ENCODE results near the gene NOM1. TPM values are rescaled to one million over a fixed set of nuclear protein-coding genes. Genes with fewer than 3 reads are reported as not detected.

The NOM1 gene
- total RNA-seq, 2 experiments from 2014 or later: 25.5 to 27.6 TPM

DNA sequence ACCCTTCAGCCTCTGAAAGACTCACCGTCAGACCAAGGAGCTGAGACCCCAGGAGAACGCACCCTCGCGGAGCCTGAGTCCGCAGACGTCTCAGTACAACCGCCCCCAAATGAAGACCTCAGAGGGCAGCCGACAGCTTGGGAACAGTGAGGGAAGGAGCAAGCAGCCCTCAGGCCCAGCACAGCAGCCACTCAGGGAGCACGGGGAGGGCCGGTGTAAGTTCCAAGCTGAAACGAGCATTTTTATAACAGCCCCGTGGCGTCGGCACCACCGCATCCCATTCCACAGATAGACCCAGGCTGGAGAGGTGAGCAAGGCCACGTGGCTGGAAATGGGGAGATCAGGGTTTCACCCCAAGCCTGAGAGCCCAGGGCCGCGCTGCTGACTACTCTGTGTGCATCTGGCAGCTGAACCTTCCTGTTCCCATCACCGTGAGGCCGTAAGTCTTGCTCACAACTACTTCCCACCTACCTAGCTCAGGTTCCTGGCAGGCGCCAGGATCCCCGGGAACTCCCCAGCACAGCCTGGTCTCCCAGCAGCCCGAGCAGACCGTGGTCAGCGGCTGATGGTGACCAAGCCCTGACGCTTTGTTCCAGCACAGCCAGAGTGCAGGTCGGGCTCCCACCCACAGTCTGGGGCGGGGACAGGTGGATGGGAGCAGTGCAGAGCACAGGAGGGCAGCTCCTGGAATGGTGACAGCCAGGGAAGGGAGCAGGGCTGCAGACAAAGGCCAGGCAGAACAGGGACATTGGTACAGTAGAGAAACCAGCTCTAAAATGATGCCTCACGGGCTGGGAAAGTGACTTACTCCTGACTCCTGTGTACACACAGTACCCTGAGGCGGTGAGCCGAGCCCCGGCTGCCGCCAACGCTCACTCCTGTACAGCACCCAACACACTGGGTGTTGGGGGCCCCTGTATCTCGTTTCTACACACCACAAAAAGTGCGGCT is 6.1 kb upstream of the NOM1 start:
- POLR2A ChIA-PET: interaction anchor here (1.5 kb wide), 1 partner anchor 50 kb away, joined by 4 read pairs; the partner anchor contains the start of gene LMBR1
- CTCF ChIA-PET: no interaction called here
- H3K4me1 ChIP-seq (ENCODE audit: insufficient read depth, low read length): peaks cover 8% of the 10 kb centered on the region
- H3K4me1 Mint-ChIP-seq (ENCODE audit: low read depth): peaks cover 8% of the 10 kb centered on the region
- H3K36me3 ChIP-seq (ENCODE audit: insufficient read depth, low read length): no peaks in the 10 kb centered on the region
- ATAC-seq (ENCODE audit: poor library complexity): peak; percentile 65
- H3K27me3 ChIP-seq (ENCODE audit: control insufficient read depth in 1 of 2, insufficient read depth in 2 of 2, low read length in 2 of 2): peaks cover 14 to 18% of the 10 kb centered on the region in 2 experiments
- H3K27me3 Mint-ChIP-seq: peaks cover 28% of the 10 kb centered on the region
- no peaks in the 10 kb centered on the region for H3K36me3 Mint-ChIP-seq (ENCODE audit: low read depth)
- no peak for DNase-seq
- peak overlapping the region; percentile 42 for H3K4me3 Mint-ChIP-seq
- no peak for TF ChIP-seq CTCF (IDR thresholded peaks at IDR 0.05)
- no peak overlapping the region for H3K27ac ChIP-seq (ENCODE audit: low read depth in 1 of 2, low read length in 2 of 2)
- no peaks in the 10 kb centered on the region for H3K9me3 Mint-ChIP-seq
- intact Hi-C loops (cut with DNase I, micrococcal nuclease): no loop called here
- no peak overlapping the region for H3K4me3 ChIP-seq (ENCODE audit: low read length)
- H3K9me3 ChIP-seq (ENCODE audit: control insufficient read depth in 1 of 2, insufficient read depth in 1 of 2, low read length in 2 of 2): peaks cover 0 to 24% of the 10 kb centered on the region in 2 experiments
- H3K27ac Mint-ChIP-seq: no peak overlapping the region

DNA sequence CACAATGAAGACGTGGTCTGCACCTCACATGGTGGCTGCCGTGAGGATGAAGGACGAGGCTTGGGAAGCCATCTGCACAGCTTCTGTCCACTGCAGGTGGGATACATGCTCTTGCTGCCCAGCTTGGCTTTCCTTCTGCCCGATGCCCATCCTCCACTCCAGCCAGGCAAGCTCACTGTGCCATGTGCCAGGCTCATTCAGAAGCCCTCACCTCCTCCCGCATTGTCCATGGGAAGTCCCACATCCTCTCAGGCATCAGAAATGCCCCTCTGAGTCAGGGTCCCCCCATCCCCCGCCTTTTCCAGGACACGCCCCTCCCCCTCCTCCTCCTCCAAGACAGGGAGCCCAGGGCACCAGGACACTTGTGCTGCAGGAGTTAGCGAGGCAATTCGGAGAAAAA is 4.6 kb upstream of the NOM1 start:
- TF ChIP-seq CTCF (IDR thresholded peaks at IDR 0.05): no peak
- Histone ChIP-seq H3K27me3 (ENCODE audit: control insufficient read depth in 1 of 2, insufficient read depth in 2 of 2, low read length in 2 of 2) (peaks cover 14 to 18% of the 10 kb centered on the region in 2 experiments), H3K4me3 (ENCODE audit: low read length) (no peak overlapping the region), H3K27ac (ENCODE audit: low read depth in 1 of 2, low read length in 2 of 2) (no peak overlapping the region), H3K9me3 (ENCODE audit: control insufficient read depth in 1 of 2, insufficient read depth in 1 of 2, low read length in 2 of 2) (peaks cover 0 to 24% of the 10 kb centered on the region in 2 experiments), H3K36me3 (ENCODE audit: insufficient read depth, low read length) (no peaks in the 10 kb centered on the region), H3K4me1 (ENCODE audit: insufficient read depth, low read length) (peaks cover 16% of the 10 kb centered on the region)
- no peak for ATAC-seq (ENCODE audit: poor library complexity)
- no peaks in the 10 kb centered on the region for H3K9me3 Mint-ChIP-seq
- H3K27ac Mint-ChIP-seq: no peak overlapping the region
- ChIA-PET POLR2A (no interaction called here), CTCF (no interaction called here)
- H3K4me1 Mint-ChIP-seq (ENCODE audit: low read depth): peaks cover 8% of the 10 kb centered on the region
- H3K4me3 Mint-ChIP-seq: no peak overlapping the region
- H3K27me3 Mint-ChIP-seq: peaks cover 23% of the 10 kb centered on the region
- no peaks in the 10 kb centered on the region for H3K36me3 Mint-ChIP-seq (ENCODE audit: low read depth)
- intact Hi-C loops (cut with DNase I, micrococcal nuclease): no loop called here
- no peak for DNase-seq

GRCh38 chr7:156947120-156947843 is 2.2 kb upstream of the NOM1 start:
- H3K27me3 ChIP-seq (ENCODE audit: control insufficient read depth in 1 of 2, insufficient read depth in 2 of 2, low read length in 2 of 2): peaks cover 14 to 18% of the 10 kb centered on the region in 2 experiments
- TF ChIP-seq CTCF (IDR thresholded peaks at IDR 0.05): no peak
- Mint-ChIP-seq H3K36me3 (ENCODE audit: low read depth) (peaks cover 18% of the 10 kb centered on the region), H3K27ac (peak overlapping the region; percentile 20), H3K4me3 (peak overlapping the region; percentile 84), H3K9me3 (no peaks in the 10 kb centered on the region), H3K27me3 (peaks cover 23% of the 10 kb centered on the region), H3K4me1 (ENCODE audit: low read depth) (peaks cover 30% of the 10 kb centered on the region)
- H3K4me1 ChIP-seq (ENCODE audit: insufficient read depth, low read length): peaks cover 38% of the 10 kb centered on the region
- H3K9me3 ChIP-seq (ENCODE audit: control insufficient read depth in 1 of 2, insufficient read depth in 1 of 2, low read length in 2 of 2): peaks cover 0 to 7% of the 10 kb centered on the region in 2 experiments
- DNase-seq (no peak), ATAC-seq (ENCODE audit: poor library complexity) (no peak)
- intact Hi-C loops (cut with DNase I, micrococcal nuclease): no loop called here
- peaks cover 3% of the 10 kb centered on the region for H3K36me3 ChIP-seq (ENCODE audit: insufficient read depth, low read length)
- ChIA-PET POLR2A (no interaction called here), CTCF (interaction anchor here (1.1 kb wide), 1 partner anchor 54 kb away, joined by 4 read pairs; the partner anchor contains the start of gene LMBR1)
- H3K4me3 ChIP-seq (ENCODE audit: low read length): no peak overlapping the region
- H3K27ac ChIP-seq (ENCODE audit: low read depth in 1 of 2, low read length in 2 of 2): no peak overlapping the region
